ENCODE results near the gene TRAPPC2L. TPM values are rescaled to one million over a fixed set of nuclear protein-coding genes. Genes with fewer than 3 reads are reported as not detected.

Gene TRAPPC2L
- total RNA-seq, 1 experiment from 2014 or later = 94.1 TPM

DNA sequence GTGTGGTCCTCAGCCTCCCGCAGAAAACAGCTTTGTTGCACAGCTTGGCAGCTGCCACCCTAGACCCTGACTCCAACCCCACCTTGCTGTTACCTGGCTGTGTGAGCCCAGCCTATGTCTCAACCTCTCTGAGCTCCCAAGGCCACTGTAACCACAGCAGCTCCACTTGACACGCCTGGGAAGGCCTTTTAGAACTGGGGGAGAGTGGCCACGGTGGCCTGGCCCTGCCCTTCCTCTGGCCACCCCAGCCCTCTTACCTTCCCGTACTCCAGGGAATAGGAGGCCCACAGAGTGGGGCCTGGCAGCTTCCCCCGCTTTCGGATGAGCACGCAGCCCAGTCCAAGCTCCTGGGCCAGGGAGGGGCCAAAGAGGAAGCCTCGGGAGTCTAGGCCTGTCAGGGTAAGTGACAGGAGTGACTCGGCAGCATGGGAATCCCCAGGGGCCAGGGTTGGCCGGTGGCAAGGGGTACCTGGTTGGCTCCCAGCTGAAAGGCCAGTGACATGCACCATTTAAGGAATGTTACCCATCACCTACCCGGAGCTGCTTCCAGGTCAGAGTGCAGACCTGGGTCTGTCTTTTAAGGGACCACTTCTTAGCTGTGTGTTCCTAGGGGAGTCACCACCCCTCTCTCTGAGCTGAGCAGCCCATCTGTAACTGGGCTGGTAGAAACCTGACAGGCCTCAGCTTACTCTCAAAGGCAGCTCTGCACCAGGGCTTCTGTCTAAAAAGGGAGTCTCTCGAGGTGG is 46.6 kb upstream of the TRAPPC2L start:
- H3K27me3 ChIP-seq (ENCODE audit: insufficient read depth, low read length) = no peaks in the 10 kb centered on the region

More for the DNA sequence above, 46.6 kb upstream of the TRAPPC2L start:
- intact Hi-C loops (cut with micrococcal nuclease) = loop anchor here (10.0 kb wide), 2 partner anchors 244 to 754 kb away; partner anchors contain the start of gene RPL13
- peak overlapping the region; percentile 72 to 75 for H3K4me3 ChIP-seq (replicated peaks in 1 of 2; ENCODE audit: low read depth in 1 of 2, low read length in 2 of 2)
- peak; percentile 4; the same call in 1 of the 2 replicates for ATAC-seq
- no peak for DNase-seq (ENCODE audit: low read depth, low spot score)
- peak overlapping the region; percentile 100 for H3K27ac ChIP-seq (ENCODE audit: low read depth, low read length)
- CTCF ChIA-PET = interaction anchor here (0.7 to 4.9 kb wide), 6 partner anchors 26 to 361 kb away, joined by 3 to 33 read pairs (median 3); partner anchors contain the start of genes CDH15, GALNS, PIEZO1 and TRAPPC2L
- H3K9me3 ChIP-seq (ENCODE audit: control insufficient read depth in 1 of 2, insufficient read depth in 1 of 2, low read depth in 1 of 2, low read length in 2 of 2) = no peaks in the 10 kb centered on the region
- BruUV-seq (replicated peaks) = no TSS peak
- no peak overlapping the region for H2AFZ ChIP-seq (ENCODE audit: low read depth, low read length, poor library complexity, severe bottlenecking)
- POLR2A ChIA-PET = interaction anchor here (0.7 to 3.2 kb wide), 5 partner anchors 9 to 408 kb away, joined by 3 to 16 read pairs (median 10); partner anchors contain the start of genes CDH15, PIEZO1 and ZNF778
- H3K79me2 ChIP-seq (ENCODE audit: insufficient read depth, low read length) = peaks cover 55% of the 10 kb centered on the region
- H3K4me1 ChIP-seq (ENCODE audit: control insufficient read depth in 1 of 2, insufficient read depth in 2 of 2, low read length in 2 of 2) = peaks cover 22 to 56% of the 10 kb centered on the region in 2 experiments
- RAD21 ChIA-PET (ENCODE audit: low non-redundant PET in 1 of 2, low total read pairs in 2 of 2, uncharacterized antibody in 2 of 2, unreplicated experiment in 2 of 2) = no interaction called here
- peaks cover 4% of the 10 kb centered on the region; the same call in 1 of the 2 replicates for H4K20me1 ChIP-seq (ENCODE audit: insufficient read depth)
- peak overlapping the region; percentile 87 for H3K9ac ChIP-seq (ENCODE audit: low read length)
- peak overlapping the region; percentile 94 for H3K4me2 ChIP-seq (ENCODE audit: low read length)
- H3K36me3 ChIP-seq (ENCODE audit: control insufficient read depth in 1 of 2, insufficient read depth in 2 of 2, low read length in 2 of 2) = peaks cover 19 to 52% of the 10 kb centered on the region in 2 experiments; a peak in 3 of 4 replicates
- no peaks in the 10 kb centered on the region for H3K9me2 ChIP-seq (ENCODE audit: insufficient read depth)
- no peak for TF ChIP-seq ELF1 (IDR thresholded peaks at IDR 0.05; ENCODE audit: borderline replicate concordance, low read depth)
- no peak for TF ChIP-seq EZH2 (IDR thresholded peaks at IDR 0.05)
- TF ChIP-seq, protein P1, sequence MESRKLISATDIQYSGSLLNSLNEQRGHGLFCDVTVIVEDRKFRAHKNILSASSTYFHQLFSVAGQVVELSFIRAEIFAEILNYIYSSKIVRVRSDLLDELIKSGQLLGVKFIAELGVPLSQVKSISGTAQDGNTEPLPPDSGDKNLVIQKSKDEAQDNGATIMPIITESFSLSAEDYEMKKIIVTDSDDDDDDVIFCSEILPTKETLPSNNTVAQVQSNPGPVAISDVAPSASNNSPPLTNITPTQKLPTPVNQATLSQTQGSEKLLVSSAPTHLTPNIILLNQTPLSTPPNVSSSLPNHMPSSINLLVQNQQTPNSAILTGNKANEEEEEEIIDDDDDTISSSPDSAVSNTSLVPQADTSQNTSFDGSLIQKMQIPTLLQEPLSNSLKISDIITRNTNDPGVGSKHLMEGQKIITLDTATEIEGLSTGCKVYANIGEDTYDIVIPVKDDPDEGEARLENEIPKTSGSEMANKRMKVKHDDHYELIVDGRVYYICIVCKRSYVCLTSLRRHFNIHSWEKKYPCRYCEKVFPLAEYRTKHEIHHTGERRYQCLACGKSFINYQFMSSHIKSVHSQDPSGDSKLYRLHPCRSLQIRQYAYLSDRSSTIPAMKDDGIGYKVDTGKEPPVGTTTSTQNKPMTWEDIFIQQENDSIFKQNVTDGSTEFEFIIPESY (IDR thresholded peaks at IDR 0.05; ENCODE audit: extremely low read depth, insufficient replicate concordance, low read length) = no peak
- no peak for TF ChIP-seq SP1 (IDR thresholded peaks at IDR 0.05; ENCODE audit: low read depth)
- no peak for TF ChIP-seq SRF (IDR thresholded peaks at IDR 0.05; ENCODE audit: low read depth)
- TF ChIP-seq, protein P2, sequence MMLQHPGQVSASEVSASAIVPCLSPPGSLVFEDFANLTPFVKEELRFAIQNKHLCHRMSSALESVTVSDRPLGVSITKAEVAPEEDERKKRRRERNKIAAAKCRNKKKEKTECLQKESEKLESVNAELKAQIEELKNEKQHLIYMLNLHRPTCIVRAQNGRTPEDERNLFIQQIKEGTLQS (IDR thresholded peaks at IDR 0.05) = no peak
- TF ChIP-seq ZFX (IDR thresholded peaks at IDR 0.05) = no peak
- no peak for TF ChIP-seq POLR2A (IDR thresholded peaks at IDR 0.05; ENCODE audit: borderline replicate concordance, extremely low read depth, insufficient read depth, insufficient read length)
- TF ChIP-seq EZH2phosphoT487 (IDR thresholded peaks at IDR 0.05; ENCODE audit: borderline replicate concordance) = no peak

Measured in HCT116 (cell line).